ENCODE data around the gene ITCH. TPM values are rescaled to one million over a fixed set of nuclear protein-coding genes. Genes with fewer than 3 reads are reported as not detected.
"Not testable (repeated sequence)": the region's sequence is repeated elsewhere in the genome, so short reads cannot be mapped to it uniquely, and the experiment has no call there.

Gene ITCH
- total and polyA plus RNA-seq, 11 donors, result 6.0 to 49.0 (median 39.5) TPM

DNA sequence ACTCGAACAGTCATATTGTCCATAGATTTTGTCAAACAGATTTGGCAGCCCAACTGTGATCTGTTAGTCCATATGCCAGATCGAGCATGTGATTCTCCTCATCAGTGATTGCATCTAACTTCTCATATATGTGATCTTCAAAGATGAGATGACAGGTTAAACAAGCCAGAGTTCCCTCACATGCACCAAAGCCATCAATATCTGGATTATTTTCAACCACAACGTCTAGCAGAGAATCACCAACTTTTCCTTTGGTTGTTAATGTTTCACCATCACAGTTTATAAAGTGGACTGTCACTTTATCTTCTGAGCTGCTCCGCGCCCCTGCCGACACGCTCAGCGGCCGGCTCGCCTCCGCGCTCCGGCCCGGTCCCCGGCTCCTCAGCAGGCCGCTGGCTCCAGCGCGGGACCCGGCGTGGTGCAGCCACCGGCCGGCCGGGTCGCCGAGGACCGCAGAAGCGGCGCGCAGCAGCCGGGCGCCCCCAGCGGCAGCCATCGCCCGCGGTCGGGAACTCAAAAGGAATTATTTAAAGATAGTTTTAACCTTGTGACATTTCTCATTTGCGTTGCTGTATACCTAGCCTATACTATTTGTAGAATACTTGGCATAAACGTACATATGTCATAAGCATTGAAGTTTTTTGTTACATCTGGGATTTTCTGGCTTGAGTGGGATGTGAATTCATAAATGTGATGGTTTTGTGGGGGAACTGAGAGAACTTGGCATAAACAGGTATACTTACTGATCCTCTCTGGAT lies 113.1 kb downstream of the ITCH start:
- H3K4me3 ChIP-seq, result peak overlapping the region in 2 of 12 donors; percentile 7 to 15
- H3K4me1 ChIP-seq, result peaks cover 0 to 29% (median 16%) of the 10 kb centered on the region in 12 donors
- intact Hi-C loops (cut with DNase I), result loop anchor here in 6 of 10 donors (2.0 to 10.0 kb wide), 5 partner anchors 49 to 164 kb away; no protein-coding TSS in a partner anchor
- WGBS, 4 donors, result 18 to 26% (median 21%) methylated on average over 38 of the region's 38 CpGs
- H3K36me3 ChIP-seq, result peaks cover 0 to 71% (median 49%) of the 10 kb centered on the region in 9 donors
- DNase-seq (peak; percentile 52 to 73 (median 57)), ATAC-seq (peak in 3 of 4 donors; percentile 76 to 94 (median 86))
- TF ChIP-seq, protein P1, sequence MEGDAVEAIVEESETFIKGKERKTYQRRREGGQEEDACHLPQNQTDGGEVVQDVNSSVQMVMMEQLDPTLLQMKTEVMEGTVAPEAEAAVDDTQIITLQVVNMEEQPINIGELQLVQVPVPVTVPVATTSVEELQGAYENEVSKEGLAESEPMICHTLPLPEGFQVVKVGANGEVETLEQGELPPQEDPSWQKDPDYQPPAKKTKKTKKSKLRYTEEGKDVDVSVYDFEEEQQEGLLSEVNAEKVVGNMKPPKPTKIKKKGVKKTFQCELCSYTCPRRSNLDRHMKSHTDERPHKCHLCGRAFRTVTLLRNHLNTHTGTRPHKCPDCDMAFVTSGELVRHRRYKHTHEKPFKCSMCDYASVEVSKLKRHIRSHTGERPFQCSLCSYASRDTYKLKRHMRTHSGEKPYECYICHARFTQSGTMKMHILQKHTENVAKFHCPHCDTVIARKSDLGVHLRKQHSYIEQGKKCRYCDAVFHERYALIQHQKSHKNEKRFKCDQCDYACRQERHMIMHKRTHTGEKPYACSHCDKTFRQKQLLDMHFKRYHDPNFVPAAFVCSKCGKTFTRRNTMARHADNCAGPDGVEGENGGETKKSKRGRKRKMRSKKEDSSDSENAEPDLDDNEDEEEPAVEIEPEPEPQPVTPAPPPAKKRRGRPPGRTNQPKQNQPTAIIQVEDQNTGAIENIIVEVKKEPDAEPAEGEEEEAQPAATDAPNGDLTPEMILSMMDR (IDR thresholded peaks at IDR 0.05), result peak; percentile 49 to 88 (median 68)
- TF ChIP-seq POLR2A (IDR thresholded peaks at IDR 0.05), result no peak
- peak overlapping the region in 2 of 12 donors; percentile 15 to 31 for H3K27ac ChIP-seq
- no peaks in the 10 kb centered on the region for H3K27me3 ChIP-seq
- H3K9me3 ChIP-seq, result no peaks in the 10 kb centered on the region

- DNase-seq (no peak), ATAC-seq (no peak)
- Histone ChIP-seq H3K4me1 (peaks cover 0 to 11% (median 4%) of the 10 kb centered on the region in 12 donors), H3K9me3 (no peaks in the 10 kb centered on the region), H3K27ac (no peak overlapping the region), H3K27me3 (no peaks in the 10 kb centered on the region), H3K36me3 (peaks cover 0 to 81% (median 69%) of the 10 kb centered on the region in 9 donors), H3K4me3 (no peak overlapping the region)
- intact Hi-C loops (cut with DNase I), result loop anchor here in 5 of 10 donors (5.0 to 10.0 kb wide), 4 partner anchors 45 to 167 kb away; no protein-coding TSS in a partner anchor
- 93 to 98% (median 94%) methylated on average over 4 of the region's 4 CpGs for WGBS, 4 donors
- TF ChIP-seq POLR2A (IDR thresholded peaks at IDR 0.05), result no peak
- TF ChIP-seq, protein P1 (IDR thresholded peaks at IDR 0.05), result no peak
These were observed 116.6 kb downstream of the ITCH start for GRCh38 chr20:34479627-34480026.

DNA sequence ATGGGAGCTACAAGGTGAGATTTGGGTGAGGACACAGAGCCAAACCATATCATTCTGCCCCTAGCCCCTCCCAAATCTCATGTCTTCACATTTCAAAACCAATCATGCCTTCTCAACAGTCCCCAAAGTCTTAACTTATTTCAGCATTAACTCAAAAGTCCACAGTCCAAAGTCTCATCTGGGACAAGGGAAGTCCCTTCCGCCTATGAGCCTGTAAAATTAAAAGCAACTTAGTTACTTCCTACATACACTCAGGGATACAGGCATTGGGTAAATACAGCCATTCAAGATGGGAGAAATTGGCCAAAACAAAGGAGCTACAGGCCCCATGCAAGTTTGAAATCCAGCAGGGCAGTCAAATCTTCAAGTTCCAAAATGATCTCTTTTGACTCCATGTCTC lies 119.1 kb downstream of the ITCH start:
- H3K36me3 ChIP-seq, result peaks cover 0 to 97% (median 90%) of the 10 kb centered on the region in 9 donors
- H3K27ac ChIP-seq; H3K4me3 ChIP-seq; H3K27me3 ChIP-seq; DNase-seq; H3K4me1 ChIP-seq; ATAC-seq; intact Hi-C loops (cut with DNase I); H3K9me3 ChIP-seq: not testable (repeated sequence)
- 0 to 99% (median 45%) methylated on average over 1 of the region's 1 CpG for WGBS, 4 donors

DNA sequence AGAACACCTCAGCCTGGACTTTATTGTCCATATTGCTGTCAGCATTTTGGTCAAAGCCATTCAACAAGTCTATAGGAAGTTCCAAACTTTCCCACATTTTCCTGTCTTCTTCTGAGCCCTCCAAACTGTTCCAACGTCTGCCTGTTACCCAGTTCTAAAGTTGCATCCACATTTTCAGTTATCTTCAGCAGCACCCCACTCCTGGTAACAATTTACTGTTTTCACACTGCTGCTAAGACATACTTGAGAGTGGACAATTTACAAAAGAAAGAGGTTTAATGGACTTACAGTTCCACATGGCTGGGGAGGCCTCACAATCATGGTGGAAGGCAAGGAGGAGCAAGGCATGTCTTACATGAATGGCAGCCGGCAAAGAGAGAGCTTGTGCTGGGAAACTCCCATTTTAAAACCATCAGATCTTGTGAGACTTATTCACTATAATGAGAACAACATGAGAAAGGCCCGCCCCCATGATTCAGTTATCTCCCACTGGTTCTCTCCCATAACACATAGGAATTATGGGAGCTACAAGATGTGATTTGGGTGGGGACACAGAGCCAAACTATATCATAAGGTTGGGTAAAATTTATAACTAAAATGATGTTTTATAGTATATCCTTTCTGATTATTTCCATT lies 120.6 kb downstream of the ITCH start:
- 95 to 100% (median 98%) methylated on average over 3 of the region's 3 CpGs for WGBS, 4 donors

GRCh38 chr20:34485068-34485634 lies 122.1 kb downstream of the ITCH start:
- Histone ChIP-seq H3K36me3 (peaks cover 0 to 99% (median 90%) of the 10 kb centered on the region in 9 donors), H3K9me3 (no peaks in the 10 kb centered on the region), H3K27ac (no peak overlapping the region), H3K4me1 (no peaks in the 10 kb centered on the region), H3K4me3 (no peak overlapping the region), H3K27me3 (no peaks in the 10 kb centered on the region)
- 86 to 92% (median 88%) methylated on average over 4 of the region's 4 CpGs for WGBS, 4 donors
- ATAC-seq (no peak), DNase-seq (no peak)
- no peak for TF ChIP-seq POLR2A (IDR thresholded peaks at IDR 0.05)
- TF ChIP-seq, protein P1 (IDR thresholded peaks at IDR 0.05), result no peak
- intact Hi-C loops (cut with DNase I), result no loop called here

More for the DNA sequence above, 120.6 kb downstream of the ITCH start:
- peaks cover 0 to 99% (median 90%) of the 10 kb centered on the region in 9 donors for H3K36me3 ChIP-seq
- H3K27me3 ChIP-seq; DNase-seq; H3K27ac ChIP-seq; H3K9me3 ChIP-seq; H3K4me1 ChIP-seq; intact Hi-C loops (cut with DNase I); ATAC-seq; H3K4me3 ChIP-seq: not testable (repeated sequence)
